ENCODE results near the gene MRPL52.
"Not testable (repeated sequence)": the region's sequence is repeated elsewhere in the genome, so short reads cannot be mapped to it uniquely, and the experiment has no call there.

The MRPL52 gene

GRCh38 chr14:22854963-22855724 is 25.5 kb downstream of the MRPL52 start:
- no peak for DNase-seq (ENCODE audit: low read depth in 2 of 2)

DNA sequence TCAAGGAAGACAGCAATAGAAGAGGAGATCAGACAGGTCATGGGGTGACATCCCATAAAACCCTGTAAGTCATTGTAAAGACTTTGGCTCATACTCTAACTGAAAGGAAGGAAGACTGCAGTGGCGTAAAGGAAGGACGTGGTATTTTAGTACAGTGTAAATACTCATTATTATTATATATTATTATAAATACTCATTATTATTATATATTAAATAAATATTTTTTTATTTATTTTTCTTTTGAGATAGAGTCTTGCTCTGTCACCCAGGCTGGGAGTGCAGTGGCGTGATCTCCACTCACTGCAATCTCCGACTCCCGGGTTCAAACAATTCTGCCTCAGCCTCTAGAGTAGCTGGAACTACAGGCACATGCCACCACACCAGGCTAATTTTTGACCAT is 26.7 kb downstream of the MRPL52 start:
- no peak for DNase-seq (ENCODE audit: low read depth in 2 of 2)

GRCh38 chr14:22860377-22860776 is 30.7 kb downstream of the MRPL52 start:
- not testable (repeated sequence) for DNase-seq (ENCODE audit: low read depth in 2 of 2)

DNA sequence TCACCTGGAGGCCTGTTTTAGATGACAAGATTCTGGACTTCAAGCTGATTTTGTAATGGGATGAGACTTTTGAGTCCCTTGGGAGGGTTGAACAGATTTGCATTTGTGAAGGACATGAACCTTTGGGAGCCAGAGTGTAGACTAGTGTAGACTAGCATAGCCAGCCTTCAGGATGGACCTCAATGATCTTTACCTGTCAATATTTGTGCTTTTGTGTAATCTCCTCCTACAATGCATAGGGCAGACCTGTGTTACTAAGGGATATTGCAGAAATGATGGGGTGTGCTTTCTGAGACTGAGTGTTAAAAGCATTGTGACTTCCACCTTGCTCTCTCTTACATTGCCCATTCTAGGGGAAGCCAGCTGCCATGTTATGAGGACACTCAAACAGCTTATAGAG is 32.0 kb downstream of the MRPL52 start:
- no peak for DNase-seq (ENCODE audit: low read depth in 2 of 2)

- no peak for DNase-seq (ENCODE audit: low read depth in 2 of 2)
These were observed 35.3 kb downstream of the MRPL52 start for GRCh38 chr14:22864979-22865378.

- no peak for DNase-seq (ENCODE audit: low read depth in 2 of 2)
These were observed 36.0 kb downstream of the MRPL52 start for GRCh38 chr14:22865424-22866405.

DNA sequence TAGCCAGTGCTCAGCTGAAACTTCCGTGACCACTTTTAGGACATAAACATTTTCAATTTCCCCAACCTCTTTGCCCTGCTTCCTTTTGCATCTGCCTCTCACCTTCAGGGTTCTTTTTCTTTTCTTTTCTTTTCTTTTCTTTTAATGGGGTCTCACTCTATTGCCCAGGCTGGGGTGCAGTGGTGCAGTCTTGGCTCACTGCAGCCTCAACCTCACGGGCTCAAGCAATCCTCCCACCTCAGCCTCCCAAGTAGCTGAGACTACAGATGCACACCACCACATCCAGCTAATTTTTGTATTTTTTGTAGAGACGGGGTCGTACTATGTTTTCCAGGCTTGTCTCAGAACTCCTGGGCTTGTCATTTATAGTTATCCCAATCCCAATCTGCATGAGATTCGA is 37.2 kb downstream of the MRPL52 start:
- DNase-seq (ENCODE audit: low read depth in 2 of 2) = no peak

DNA sequence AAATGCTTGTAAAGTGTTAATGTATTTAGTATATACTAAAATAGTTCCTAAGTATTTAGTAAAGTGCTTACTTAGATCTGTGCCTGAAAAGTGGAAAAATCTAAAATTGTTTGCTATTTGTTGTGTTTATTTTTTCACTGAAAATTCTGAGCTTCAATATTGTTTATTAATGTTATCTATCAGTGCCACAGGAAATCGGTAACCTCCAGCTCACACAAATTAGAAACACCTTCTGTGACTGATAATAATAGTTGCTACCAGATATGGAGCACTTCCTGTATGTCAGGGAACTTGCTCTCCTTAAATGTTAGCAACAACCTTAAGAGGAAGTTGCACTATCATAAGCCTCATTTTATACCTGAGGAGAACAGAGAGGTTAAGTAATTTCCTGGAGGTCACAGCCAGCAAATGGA is 41.1 kb downstream of the MRPL52 start:
- DNase-seq (ENCODE audit: low read depth in 2 of 2) = peak in 1 of 2 donors; percentile 6

DNA sequence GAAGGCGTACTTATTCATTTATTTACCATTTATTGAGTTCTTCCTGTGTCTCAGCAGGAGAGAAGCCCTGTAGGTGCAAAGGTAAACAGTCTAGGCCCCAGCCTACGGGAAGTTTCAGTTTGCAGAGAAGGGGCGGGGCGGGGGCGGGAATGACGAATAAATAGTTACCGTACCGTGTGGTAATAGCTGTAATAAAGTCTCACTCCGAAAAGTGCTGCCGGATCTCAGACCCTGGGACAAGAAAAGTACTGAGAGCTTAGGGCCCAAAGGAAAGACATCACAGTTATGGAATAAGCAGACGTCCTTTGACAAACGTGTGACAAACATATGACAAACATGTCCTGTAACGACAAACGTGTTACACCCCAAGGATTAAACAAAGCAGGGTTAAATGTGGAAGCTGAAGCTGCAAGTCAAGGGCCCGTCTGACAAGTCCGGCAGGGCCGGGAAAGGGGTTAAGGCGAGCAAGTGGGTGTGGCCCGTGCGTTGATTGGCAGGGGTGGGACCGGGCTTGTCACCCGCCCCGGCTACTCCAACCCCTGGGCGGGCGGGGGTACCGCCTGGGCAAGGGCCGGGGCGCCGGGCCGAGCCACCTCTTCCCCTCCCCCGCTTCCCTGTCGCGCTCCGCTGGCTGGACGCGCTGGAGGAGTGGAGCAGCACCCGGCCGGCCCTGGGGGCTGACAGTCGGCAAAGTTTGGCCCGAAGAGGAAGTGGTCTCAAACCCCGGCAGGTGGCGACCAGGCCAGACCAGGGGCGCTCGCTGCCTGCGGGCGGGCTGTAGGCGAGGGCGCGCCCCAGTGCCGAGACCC is 41.7 kb downstream of the MRPL52 start, which contains the start of gene LRP10:
LRP10 (plus strand) TSS at position 517 of the 809 bp plus-strand sequence. CDS start 564 bp downstream, outside the sequence.
- peak; percentile 52 to 69 for DNase-seq (ENCODE audit: low read depth in 2 of 2)

- peak; percentile 60 to 68 for DNase-seq (ENCODE audit: low read depth in 2 of 2)
These were observed 42.5 kb downstream of the MRPL52 start for GRCh38 chr14:22872033-22872832.

GRCh38 chr14:22872833-22873520 is 43.3 kb downstream of the MRPL52 start:
- no peak for DNase-seq (ENCODE audit: low read depth in 2 of 2)

DNA sequence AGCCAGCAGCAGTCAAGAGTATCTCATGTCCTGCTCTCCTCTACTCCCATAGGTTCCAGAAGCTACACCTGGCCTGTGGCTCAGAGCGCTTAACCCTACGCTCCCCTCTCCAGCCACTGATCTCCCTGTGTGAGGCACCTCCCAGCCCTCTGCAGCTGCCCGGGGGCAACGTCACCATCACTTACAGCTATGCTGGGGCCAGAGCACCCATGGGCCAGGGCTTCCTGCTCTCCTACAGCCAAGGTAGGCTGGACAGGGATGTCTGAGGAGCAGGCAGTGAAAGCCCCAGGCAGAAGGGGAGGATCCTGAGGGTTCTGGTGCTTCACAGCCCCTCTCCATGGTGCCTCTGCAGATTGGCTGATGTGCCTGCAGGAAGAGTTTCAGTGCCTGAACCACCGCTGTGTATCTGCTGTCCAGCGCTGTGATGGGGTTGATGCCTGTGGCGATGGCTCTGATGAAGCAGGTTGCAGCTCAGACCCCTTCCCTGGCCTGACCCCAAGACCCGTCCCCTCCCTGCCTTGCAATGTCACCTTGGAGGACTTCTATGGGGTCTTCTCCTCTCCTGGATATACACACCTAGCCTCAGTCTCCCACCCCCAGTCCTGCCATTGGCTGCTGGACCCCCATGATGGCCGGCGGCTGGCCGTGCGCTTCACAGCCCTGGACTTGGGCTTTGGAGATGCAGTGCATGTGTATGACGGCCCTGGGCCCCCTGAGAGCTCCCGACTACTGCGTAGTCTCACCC is 45.5 kb downstream of the MRPL52 start:
- no peak for DNase-seq (ENCODE audit: low read depth in 2 of 2)

- no peak for DNase-seq (ENCODE audit: low read depth in 2 of 2)
These were observed 46.1 kb downstream of the MRPL52 start for GRCh38 chr14:22875748-22876319.

GRCh38 chr14:22877000-22877501 is 47.4 kb downstream of the MRPL52 start:
- DNase-seq (ENCODE audit: low read depth in 2 of 2) = no peak

DNA sequence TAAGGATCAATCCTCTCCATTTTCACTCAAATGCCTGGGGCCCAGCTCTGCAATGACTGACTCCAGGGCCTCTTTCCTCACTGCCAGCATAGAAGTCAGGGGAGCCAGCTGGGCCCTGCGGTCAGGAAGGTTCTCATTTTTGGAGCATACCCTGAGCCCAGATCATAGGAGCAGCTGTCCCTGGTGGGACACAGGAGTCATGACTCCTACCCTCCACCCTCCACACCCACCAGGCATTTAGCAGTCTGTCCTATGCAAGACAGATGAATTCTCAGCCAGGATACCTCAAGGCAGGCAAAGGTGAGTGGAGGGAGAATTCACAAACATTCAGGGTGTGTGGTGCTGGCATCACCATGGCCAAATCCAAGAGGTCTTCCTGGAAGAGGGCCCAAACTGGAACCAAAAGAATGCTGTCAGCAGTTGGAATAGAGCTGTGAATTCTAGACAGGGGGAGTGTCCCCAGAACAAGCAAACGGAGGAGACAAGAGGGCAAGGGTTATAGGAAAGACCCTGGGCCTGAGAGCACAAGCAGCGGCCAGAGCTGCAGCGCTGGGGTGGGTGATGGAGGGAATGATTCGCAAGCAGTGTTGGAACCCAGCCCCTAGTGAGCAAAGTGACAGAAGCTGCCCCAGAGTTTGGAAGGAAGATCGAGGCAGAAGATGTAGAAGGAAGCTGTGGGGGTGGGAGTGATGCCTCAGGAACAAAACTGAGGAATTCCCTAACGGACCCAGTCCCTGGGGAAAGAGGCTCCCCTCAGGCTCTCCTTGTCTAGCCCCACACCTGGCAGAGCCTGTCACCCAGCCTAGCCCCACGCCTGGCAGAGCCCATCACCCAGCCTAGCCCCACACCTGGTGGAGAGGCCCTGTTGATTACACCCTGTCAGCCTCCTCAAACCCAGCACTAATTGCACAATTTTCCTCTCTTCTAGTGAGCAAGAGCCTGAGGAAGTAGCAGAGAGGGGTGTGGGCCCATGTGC is 48.9 kb downstream of the MRPL52 start:
- DNase-seq (ENCODE audit: low read depth in 2 of 2) = no peak

DNA sequence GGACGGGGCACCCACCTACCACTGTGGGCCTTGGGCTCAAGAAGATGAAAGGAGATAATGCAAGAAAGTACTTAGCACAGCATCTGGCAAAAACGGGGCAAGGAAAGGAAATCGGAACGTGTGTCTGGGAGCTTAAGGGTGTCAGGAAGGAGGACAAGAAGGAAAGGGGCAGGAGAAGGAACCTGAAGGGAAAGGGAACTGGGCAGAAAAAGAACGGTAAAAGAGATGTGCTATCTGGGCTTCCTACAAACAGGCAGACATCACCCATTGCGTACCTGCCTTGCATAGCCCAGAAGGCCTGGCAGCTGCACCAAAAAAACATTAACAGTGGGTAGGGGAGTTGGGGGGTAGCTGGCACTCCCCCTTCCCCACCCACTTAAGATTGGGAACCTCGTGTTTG is 52.4 kb downstream of the MRPL52 start:
- DNase-seq (ENCODE audit: low read depth in 2 of 2) = no peak

DNA sequence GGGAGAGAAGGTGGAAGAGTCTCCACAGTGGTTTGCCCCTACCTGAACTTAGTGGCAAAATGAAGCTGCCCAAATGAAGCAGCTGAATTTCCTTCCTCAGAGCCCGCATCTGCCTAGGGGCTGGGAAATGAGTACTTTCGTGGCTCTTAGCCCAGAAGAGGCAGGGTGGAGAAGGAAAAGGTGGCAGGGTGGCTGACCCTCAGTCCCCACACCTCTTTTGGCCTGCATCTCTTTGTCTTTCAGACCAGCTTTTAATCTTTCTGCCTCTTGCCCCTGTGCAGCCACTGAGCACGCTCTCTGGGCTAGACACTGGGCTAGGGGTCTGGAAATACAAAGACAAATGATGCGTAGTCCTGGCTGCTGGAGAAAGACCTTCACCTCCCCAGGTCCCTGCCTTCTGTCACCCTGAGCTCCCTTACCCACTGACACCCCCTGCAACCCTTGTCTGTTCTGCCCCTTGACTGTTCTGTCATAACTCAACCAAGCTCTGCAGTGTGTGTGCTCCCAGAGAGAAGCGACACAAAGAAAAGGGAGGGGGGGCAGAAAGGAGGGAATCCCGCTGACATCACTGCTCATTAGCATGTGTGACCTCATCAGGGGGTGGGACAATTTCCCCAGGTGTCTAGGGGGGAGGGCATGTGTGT is 53.0 kb downstream of the MRPL52 start:
- no peak for DNase-seq (ENCODE audit: low read depth in 2 of 2)
